ENCODE results near the gene WIF1. TPM values are rescaled to one million over a fixed set of nuclear protein-coding genes. Genes with fewer than 3 reads are reported as not detected.

The WIF1 gene
- total RNA-seq, 4 donors from 2014 or later = not detected

DNA sequence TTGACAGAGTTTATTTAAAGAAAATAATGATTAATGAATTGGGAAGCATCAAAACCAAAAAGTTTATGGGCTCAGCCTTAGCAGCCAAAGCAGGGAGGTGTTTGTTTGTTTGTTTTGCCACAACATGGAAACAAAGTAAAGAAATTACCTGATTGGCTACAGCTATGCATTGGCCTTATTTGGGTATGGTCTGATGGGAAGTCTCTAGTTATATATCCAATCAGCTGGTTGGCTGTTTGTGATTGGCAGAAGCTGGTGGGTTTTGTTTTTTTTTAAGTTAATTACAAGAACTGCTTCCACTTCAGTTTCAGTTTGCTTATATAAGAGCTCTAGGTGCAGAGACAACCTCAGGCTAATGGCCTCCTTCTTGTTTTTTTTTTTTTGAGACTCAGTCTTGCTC is 43.7 kb upstream of the WIF1 start:
- Histone ChIP-seq H3K27ac (no peak overlapping the region), H3K4me1 (peaks cover 0 to 9% (median 0%) of the 10 kb centered on the region in 4 donors), H3K27me3 (peaks cover 0 to 18% of the 10 kb centered on the region in 2 donors), H3K4me3 (no peak overlapping the region), H3K9me3 (no peaks in the 10 kb centered on the region), H3K36me3 (no peaks in the 10 kb centered on the region)
- DNase-seq (ENCODE audit: low spot score in 2 of 2) = no peak
- no peak for TF ChIP-seq POLR2A (IDR thresholded peaks at IDR 0.05)
- TF ChIP-seq CTCF (IDR thresholded peaks at IDR 0.05) = no peak
- TF ChIP-seq EP300 (IDR thresholded peaks at IDR 0.05) = no peak

- H3K27me3 ChIP-seq = peaks cover 0 to 22% of the 10 kb centered on the region in 2 donors
- H3K9me3 ChIP-seq = no peaks in the 10 kb centered on the region
- H3K27ac ChIP-seq = no peak overlapping the region
- TF ChIP-seq CTCF (IDR thresholded peaks at IDR 0.05) (no peak), EP300 (IDR thresholded peaks at IDR 0.05) (no peak), POLR2A (IDR thresholded peaks at IDR 0.05) (no peak)
- WGBS, 2 donors = 97 to 98% methylated on average over 2 of the region's 2 CpGs
- no peaks in the 10 kb centered on the region for H3K36me3 ChIP-seq
- peaks cover 0 to 9% (median 0%) of the 10 kb centered on the region in 4 donors for H3K4me1 ChIP-seq
- no peak for DNase-seq (ENCODE audit: low spot score in 2 of 2)
- no peak overlapping the region for H3K4me3 ChIP-seq
Observed at GRCh38 chr12:65164244-65164643, 43.1 kb upstream of the WIF1 start.

GRCh38 chr12:65162609-65163008 is 41.5 kb upstream of the WIF1 start:
- TF ChIP-seq POLR2A (IDR thresholded peaks at IDR 0.05) = no peak
- no peak for TF ChIP-seq EP300 (IDR thresholded peaks at IDR 0.05)
- TF ChIP-seq CTCF (IDR thresholded peaks at IDR 0.05) = no peak
- no peaks in the 10 kb centered on the region for H3K4me1 ChIP-seq
- 98% methylated on average over 1 of the region's 1 CpG for WGBS, 2 donors
- H3K27ac ChIP-seq = no peak overlapping the region
- H3K27me3 ChIP-seq = peaks cover 0 to 22% of the 10 kb centered on the region in 2 donors
- DNase-seq (ENCODE audit: low spot score in 2 of 2) = no peak
- H3K4me3 ChIP-seq = no peak overlapping the region
- no peaks in the 10 kb centered on the region for H3K9me3 ChIP-seq
- no peaks in the 10 kb centered on the region for H3K36me3 ChIP-seq

GRCh38 chr12:65157091-65157490 is 36.0 kb upstream of the WIF1 start:
- H3K36me3 ChIP-seq = no peaks in the 10 kb centered on the region
- WGBS, 2 donors = 90 to 94% methylated on average over 4 of the region's 4 CpGs
- H3K4me1 ChIP-seq = no peaks in the 10 kb centered on the region
- H3K27me3 ChIP-seq = peaks cover 0 to 14% of the 10 kb centered on the region in 2 donors
- H3K9me3 ChIP-seq = no peaks in the 10 kb centered on the region
- H3K4me3 ChIP-seq = no peak overlapping the region
- TF ChIP-seq POLR2A (IDR thresholded peaks at IDR 0.05) (no peak), EP300 (IDR thresholded peaks at IDR 0.05) (no peak), CTCF (IDR thresholded peaks at IDR 0.05) (no peak)
- no peak overlapping the region for H3K27ac ChIP-seq
- no peak for DNase-seq (ENCODE audit: low spot score in 2 of 2)

DNA sequence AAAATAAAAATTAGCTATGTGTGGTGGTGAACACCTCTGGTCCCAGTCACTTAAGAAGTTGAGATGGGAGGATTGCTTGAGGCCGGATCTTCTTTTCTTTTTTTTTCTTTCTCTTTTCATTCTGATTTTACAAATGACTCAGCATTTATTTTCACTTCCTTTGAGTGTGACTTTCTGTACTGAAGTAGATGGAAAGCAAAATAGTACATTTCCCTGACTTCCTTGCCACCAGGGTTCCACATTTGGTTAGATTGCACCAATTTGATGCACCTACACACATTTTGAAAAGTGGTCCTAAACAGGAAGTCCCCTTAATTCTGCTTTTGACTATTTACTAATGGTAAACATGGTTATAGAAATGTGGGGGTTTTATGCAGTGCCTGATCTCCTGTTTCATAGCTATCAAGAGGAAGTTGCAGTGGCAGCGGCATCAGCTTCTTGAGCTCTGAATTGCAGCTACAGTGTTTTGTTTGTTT is 35.3 kb upstream of the WIF1 start:
- H3K9me3 ChIP-seq = no peaks in the 10 kb centered on the region
- WGBS, 2 donors = 61 to 76% methylated on average over 2 of the region's 2 CpGs
- no peaks in the 10 kb centered on the region for H3K36me3 ChIP-seq
- no peak for DNase-seq (ENCODE audit: low spot score in 2 of 2)
- no peak for TF ChIP-seq POLR2A (IDR thresholded peaks at IDR 0.05)
- TF ChIP-seq CTCF (IDR thresholded peaks at IDR 0.05) = no peak
- no peak for TF ChIP-seq EP300 (IDR thresholded peaks at IDR 0.05)
- H3K27me3 ChIP-seq = peaks cover 0 to 14% of the 10 kb centered on the region in 2 donors
- no peak overlapping the region for H3K27ac ChIP-seq
- no peak overlapping the region for H3K4me3 ChIP-seq
- H3K4me1 ChIP-seq = no peaks in the 10 kb centered on the region
